H9 (cell line): ENCODE measurements around the gene C3orf62. TPM values are rescaled to one million over a fixed set of nuclear protein-coding genes. Genes with fewer than 3 reads are reported as not detected.

ENCODE experiments used
- DNase-seq: peaks from one replicate; pipeline ENCODE4 v3.0.0-alpha.2; 2017
- H2AFZ ChIP-seq: one replicate; pipeline ENCODE4 v1.6.1; 2013; ENCODE audit warnings: mild to moderate bottlenecking, low read length, control low read depth, moderate library complexity
- H2AK5ac ChIP-seq: 2 replicates; pipeline ENCODE4 v1.6.1; 2013; ENCODE audit warnings: low read length, control low read depth, mixed read lengths; ENCODE audit not compliant: insufficient read length
- H2BK120ac ChIP-seq: one replicate; pipeline ENCODE4 v1.6.1; 2013; ENCODE audit warnings: low read depth, mild to moderate bottlenecking, low read length, control low read depth, inconsistent platforms; ENCODE audit not compliant: poor library complexity, severe bottlenecking
- H2BK12ac ChIP-seq: 2 replicates; pipeline ENCODE4 v1.6.1; 2013; ENCODE audit warnings: low read length, control low read depth, mixed read lengths, low read depth; ENCODE audit not compliant: insufficient read length
- H2BK15ac ChIP-seq: 2 replicates; pipeline ENCODE4 v1.6.1; 2013; ENCODE audit warnings: low read depth, low read length, control low read depth
- H2BK20ac ChIP-seq: one replicate; pipeline ENCODE4 v1.6.1; 2013; ENCODE audit warnings: low read depth, mild to moderate bottlenecking, low read length, control low read depth, inconsistent platforms; ENCODE audit not compliant: poor library complexity, severe bottlenecking
- H2BK5ac ChIP-seq: 2 replicates; pipeline ENCODE4 v1.6.1; 2013; ENCODE audit warnings: low read length, control low read depth, mixed read lengths; ENCODE audit not compliant: insufficient read length
- H3K14ac ChIP-seq: 2 replicates; pipeline ENCODE4 v1.6.1; 2013; ENCODE audit warnings: low read length, control low read depth; ENCODE audit not compliant: insufficient read depth
- H3K18ac ChIP-seq: 2 replicates; pipeline ENCODE4 v1.6.1; 2013; ENCODE audit warnings: low read depth, mild to moderate bottlenecking, mixed read lengths, low read length, control low read depth; ENCODE audit not compliant: insufficient read length
- H3K23ac ChIP-seq: 2 replicates; pipeline ENCODE4 v1.6.1; 2013; ENCODE audit warnings: low read length, control low read depth, mixed read lengths, low read depth; ENCODE audit not compliant: insufficient read length
- H3K23me2 ChIP-seq: 2 replicates; pipeline ENCODE4 v1.6.1; 2013; ENCODE audit warnings: low read depth, mild to moderate bottlenecking, mixed read lengths, low read length, control low read depth; ENCODE audit not compliant: insufficient read length, poor library complexity, severe bottlenecking
- H3K27ac ChIP-seq: 2 replicates; pipeline ENCODE4 v1.5.1; 2013; ENCODE audit warnings: low read length, control low read depth, mixed read lengths, low read depth; ENCODE audit not compliant: insufficient read length
- H3K27me3 ChIP-seq: 2 replicates; pipeline ENCODE4 v1.6.1; 2013; ENCODE audit warnings: low read length, control low read depth, inconsistent platforms; ENCODE audit not compliant: insufficient read depth
- H3K4ac ChIP-seq: 2 replicates; pipeline ENCODE4 v1.6.1; 2013; ENCODE audit warnings: low read depth, mild to moderate bottlenecking, control low read depth, inconsistent platforms, low read length, moderate library complexity
- H3K4me1 ChIP-seq: 2 replicates; pipeline ENCODE4 v1.6.1; 2013; ENCODE audit warnings: low read length, control low read depth, inconsistent platforms; ENCODE audit not compliant: insufficient read depth
- H3K4me2 ChIP-seq: 2 replicates; pipeline ENCODE4 v1.6.1; 2013; ENCODE audit warnings: low read length, control low read depth, mixed read lengths; ENCODE audit not compliant: insufficient read length, insufficient read depth
- H3K56ac ChIP-seq: 2 replicates; pipeline ENCODE4 v1.6.1; 2013; ENCODE audit warnings: low read depth, mild to moderate bottlenecking, mixed read lengths, low read length, control low read depth; ENCODE audit not compliant: insufficient read length
- H3K79me1 ChIP-seq: 2 replicates; pipeline ENCODE4 v1.6.1; 2013; ENCODE audit warnings: low read depth, mild to moderate bottlenecking, moderate library complexity, low read length, control low read depth, inconsistent platforms; ENCODE audit not compliant: insufficient read depth, poor library complexity, severe bottlenecking
- H3K79me2 ChIP-seq: 2 replicates; pipeline ENCODE4 v1.6.1; 2013; ENCODE audit warnings: low read length, control low read depth, inconsistent platforms; ENCODE audit not compliant: insufficient read depth
- H3K9ac ChIP-seq: 2 replicates; pipeline ENCODE4 v1.6.1; 2013; ENCODE audit warnings: low read length, control low read depth, mixed read lengths; ENCODE audit not compliant: insufficient read length; ENCODE audit errors: extremely low read depth
- H3K9me3 ChIP-seq: one replicate; pipeline ENCODE4 v1.6.1; 2013; ENCODE audit warnings: low read depth, low read length, inconsistent platforms; ENCODE audit not compliant: control insufficient read depth
- H3T11ph ChIP-seq: one replicate; pipeline ENCODE4 v1.6.1; 2013; ENCODE audit warnings: mild to moderate bottlenecking, low read length, control low read depth, inconsistent platforms
- H4K20me1 ChIP-seq: one replicate; pipeline ENCODE4 v1.6.1; 2013; ENCODE audit not compliant: control insufficient read depth, insufficient read length, insufficient read depth
- H4K5ac ChIP-seq: 2 replicates; pipeline ENCODE4 v1.6.1; 2013; ENCODE audit warnings: low read depth, mild to moderate bottlenecking, mixed read lengths, low read length, control low read depth; ENCODE audit not compliant: insufficient read length
- H4K8ac ChIP-seq: replicated peaks from 2 replicates; pipeline ENCODE4 v1.6.1; 2013; ENCODE audit warnings: low read length, control low read depth, mixed read lengths, low read depth; ENCODE audit not compliant: insufficient read length
- H4K91ac ChIP-seq: 2 replicates; pipeline ENCODE4 v1.6.1; 2013; ENCODE audit warnings: low read depth, mild to moderate bottlenecking, moderate library complexity, mixed read lengths, low read length, control low read depth; ENCODE audit not compliant: insufficient read length
- H3K27ac Mint-ChIP-seq, 3 experiments: 2 replicates in 2 of 3; 3 replicates in 1 of 3; pipeline ENCODE4 v1.8.0; 2020 to 2021; ENCODE audit warnings: mixed read lengths in 3 of 3, mild to moderate bottlenecking in 1 of 3, moderate library complexity in 1 of 3
- H3K27me3 Mint-ChIP-seq: 2 replicates; pipeline ENCODE4 v1.8.0; 2021; ENCODE audit warnings: low read depth, mild to moderate bottlenecking, moderate library complexity, mixed read lengths
- H3K36me3 Mint-ChIP-seq, 3 experiments: 2 replicates in 2 of 3; 3 replicates in 1 of 3; pipeline ENCODE4 v1.8.0; 2020 to 2021; ENCODE audit warnings: low read depth in 3 of 3, mixed read lengths in 3 of 3; ENCODE audit not compliant: insufficient read depth in 1 of 3
- H3K4me1 Mint-ChIP-seq, 2 experiments: 2 replicates each; pipeline ENCODE4 v1.8.0; 2020; ENCODE audit warnings: mixed read lengths in 2 of 2
- H3K4me3 Mint-ChIP-seq, 2 experiments: 2 replicates in 1 of 2; 3 replicates in 1 of 2; pipeline ENCODE4 v1.8.0; 2020 to 2021; ENCODE audit warnings: mild to moderate bottlenecking in 2 of 2, mixed read lengths in 2 of 2, moderate library complexity in 1 of 2
- H3K9me3 Mint-ChIP-seq, 2 experiments: 2 replicates in 1 of 2; 3 replicates in 1 of 2; pipeline ENCODE4 v1.8.0; 2020; ENCODE audit warnings: mild to moderate bottlenecking in 2 of 2, mixed read lengths in 2 of 2, moderate library complexity in 1 of 2
- CTCF ChIP-seq: fragments of 200-600 bp; sonication (generic); conservative IDR thresholded peaks from 3 replicates; pipeline ENCODE4 v1.8.0; 2021; ENCODE audit warnings: antibody characterized with exemption, mild to moderate bottlenecking
- total RNA-seq: library from RNA; stranded (reverse); gene quantifications from 2 replicates; pipeline ENCODE4 v1.2.1, GENCODE V29; 2021

C3orf62 gene
- total RNA-seq, 1 experiment from 2014 or later: 4.5 TPM

- H3K9me3 Mint-ChIP-seq: no peaks in the 10 kb centered on the region
- Histone ChIP-seq H3K23ac (no peak overlapping the region), H3K56ac (no peak overlapping the region), H3K27ac (no peak overlapping the region), H3K4me1 (no peaks in the 10 kb centered on the region), H3K14ac (no peak overlapping the region), H2BK5ac (no peak overlapping the region), H3K23me2 (no peaks in the 10 kb centered on the region), H3K18ac (no peak overlapping the region), H2BK12ac (no peak overlapping the region), H2AK5ac (no peak overlapping the region), H2BK120ac (no peak overlapping the region), H4K91ac (no peak overlapping the region), H2BK20ac (no peak overlapping the region), H3K9ac (no peak overlapping the region), H4K20me1 (no peaks in the 10 kb centered on the region), H3K79me2 (no peaks in the 10 kb centered on the region), H2AFZ (no peak overlapping the region), H3K4me2 (no peak overlapping the region), H3K27me3 (no peaks in the 10 kb centered on the region), H4K8ac (no peak overlapping the region), H3K4ac (no peak overlapping the region), H4K5ac (no peak overlapping the region), H3K79me1 (no peaks in the 10 kb centered on the region), H3K9me3 (no peaks in the 10 kb centered on the region), H2BK15ac (no peak overlapping the region), H3T11ph (no peak overlapping the region)
- DNase-seq: no peak
- H3K27ac Mint-ChIP-seq: no peak overlapping the region
- H3K4me1 Mint-ChIP-seq: peaks cover 0 to 5% of the 10 kb centered on the region in 2 experiments; a peak in 1 of 4 replicates
- H3K36me3 Mint-ChIP-seq: no peaks in the 10 kb centered on the region
- no peak overlapping the region; a peak in 1 of 5 replicates for H3K4me3 Mint-ChIP-seq
- H3K27me3 Mint-ChIP-seq: no peaks in the 10 kb centered on the region
- TF ChIP-seq CTCF: no peak
These were observed 28.2 kb downstream of the C3orf62 start for GRCh38 chr3:49248840-49249227.
